Adipocyte (in vitro differentiated cells): Measurements from ENCODE around the gene C4orf50.

Experiments used
- DNase-seq: peaks from one replicate; pipeline ENCODE4 v3.0.0-alpha.2; 2015; ENCODE audit warnings: low read depth
- H3K27me3 ChIP-seq: replicated peaks from 2 replicates; pipeline ENCODE4 v1.7.0; 2013; ENCODE audit warnings: mild to moderate bottlenecking, low read length, moderate library complexity; ENCODE audit not compliant: control insufficient read depth, insufficient read depth
- H3K36me3 ChIP-seq: 2 replicates; pipeline ENCODE4 v1.7.0; 2013; ENCODE audit warnings: low read length, mild to moderate bottlenecking, moderate library complexity; ENCODE audit not compliant: control insufficient read depth, insufficient read depth, severe bottlenecking
- H3K4me1 ChIP-seq: 2 replicates; pipeline ENCODE4 v1.7.0; 2013; ENCODE audit warnings: mild to moderate bottlenecking, low read length, moderate library complexity; ENCODE audit not compliant: control insufficient read depth, insufficient read depth
- H3K4me3 ChIP-seq: 2 replicates; pipeline ENCODE4 v1.7.0; 2013; ENCODE audit warnings: mild to moderate bottlenecking, low read length, moderate library complexity
- H3K9ac ChIP-seq: 2 replicates; pipeline ENCODE4 v1.7.0; 2013; ENCODE audit warnings: mild to moderate bottlenecking, low read length, moderate library complexity
- H3K9me3 ChIP-seq: 2 replicates; pipeline ENCODE4 v1.7.0; 2013; ENCODE audit warnings: mild to moderate bottlenecking, low read length, moderate library complexity; ENCODE audit not compliant: control insufficient read depth

The C4orf50 gene

DNA sequence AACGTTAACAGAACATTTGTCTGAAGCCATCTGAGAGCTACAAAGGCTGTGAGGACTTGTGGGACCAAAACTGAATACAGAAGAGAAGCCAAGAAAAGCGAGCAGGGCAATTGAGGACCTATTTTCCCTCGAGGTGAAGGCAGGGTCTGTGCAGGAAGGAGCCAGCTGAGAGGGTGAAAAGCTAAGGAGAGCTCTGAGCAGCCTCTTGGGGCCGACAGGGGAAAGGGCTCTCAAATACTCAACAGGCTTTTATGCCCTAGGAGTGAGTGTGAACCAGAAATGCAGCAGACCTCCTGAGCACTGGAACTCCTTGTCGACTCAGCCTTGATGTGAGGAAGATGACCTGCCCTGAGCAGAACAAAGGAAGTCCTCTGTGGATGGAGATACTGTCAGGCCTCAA lies 54.2 kb downstream of the C4orf50 start:
- no peak for DNase-seq
- H3K36me3 ChIP-seq, result no peaks in the 10 kb centered on the region
- H3K9ac ChIP-seq, result no peak overlapping the region
- H3K4me1 ChIP-seq, result no peaks in the 10 kb centered on the region
- H3K27me3 ChIP-seq, result peaks cover 32% of the 10 kb centered on the region
- H3K9me3 ChIP-seq, result no peaks in the 10 kb centered on the region
- H3K4me3 ChIP-seq, result no peak overlapping the region

DNA sequence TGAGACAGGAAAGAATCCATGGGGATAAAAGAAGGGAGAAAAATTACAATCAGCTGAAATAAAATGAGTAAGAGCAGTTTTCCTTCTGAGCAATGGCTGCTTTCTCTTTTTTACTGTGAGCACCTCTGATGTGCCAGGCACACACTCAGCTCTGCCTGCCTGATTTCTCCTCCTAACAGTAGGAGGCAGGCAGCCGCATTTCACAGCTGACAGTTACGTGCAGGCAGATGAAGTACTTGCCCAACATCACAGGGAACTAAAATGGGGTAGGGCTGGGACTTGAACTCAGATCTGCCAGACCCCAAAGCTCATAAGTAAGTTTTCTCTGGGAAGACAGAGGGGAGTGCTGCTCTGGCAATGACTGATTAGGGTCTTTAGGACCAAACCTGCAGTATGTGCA lies 54.6 kb downstream of the C4orf50 start:
- Histone ChIP-seq H3K27me3 (peaks cover 33% of the 10 kb centered on the region), H3K4me3 (no peak overlapping the region), H3K36me3 (no peaks in the 10 kb centered on the region), H3K4me1 (no peaks in the 10 kb centered on the region), H3K9me3 (no peaks in the 10 kb centered on the region), H3K9ac (no peak overlapping the region)
- no peak for DNase-seq

DNA sequence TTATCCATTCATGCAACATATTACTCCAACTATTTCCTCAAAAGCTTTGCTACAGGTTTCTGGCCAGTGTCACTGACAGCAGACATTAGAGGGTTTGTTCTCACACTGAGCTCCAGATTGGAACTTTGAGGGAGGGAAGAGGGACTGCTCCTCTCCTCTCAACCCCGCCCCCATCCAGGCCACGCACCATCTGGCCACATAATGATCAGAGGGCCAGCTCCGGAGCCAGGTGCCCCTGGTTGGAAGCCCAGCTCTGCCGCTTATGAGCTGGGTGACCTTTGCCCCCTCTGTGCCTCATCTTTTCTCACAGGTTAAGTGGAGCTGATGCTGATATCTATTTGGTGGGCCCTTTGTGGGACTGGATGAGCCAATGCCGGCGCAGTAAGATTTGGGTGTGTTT lies 55.8 kb downstream of the C4orf50 start:
- DNase-seq, result no peak

DNA sequence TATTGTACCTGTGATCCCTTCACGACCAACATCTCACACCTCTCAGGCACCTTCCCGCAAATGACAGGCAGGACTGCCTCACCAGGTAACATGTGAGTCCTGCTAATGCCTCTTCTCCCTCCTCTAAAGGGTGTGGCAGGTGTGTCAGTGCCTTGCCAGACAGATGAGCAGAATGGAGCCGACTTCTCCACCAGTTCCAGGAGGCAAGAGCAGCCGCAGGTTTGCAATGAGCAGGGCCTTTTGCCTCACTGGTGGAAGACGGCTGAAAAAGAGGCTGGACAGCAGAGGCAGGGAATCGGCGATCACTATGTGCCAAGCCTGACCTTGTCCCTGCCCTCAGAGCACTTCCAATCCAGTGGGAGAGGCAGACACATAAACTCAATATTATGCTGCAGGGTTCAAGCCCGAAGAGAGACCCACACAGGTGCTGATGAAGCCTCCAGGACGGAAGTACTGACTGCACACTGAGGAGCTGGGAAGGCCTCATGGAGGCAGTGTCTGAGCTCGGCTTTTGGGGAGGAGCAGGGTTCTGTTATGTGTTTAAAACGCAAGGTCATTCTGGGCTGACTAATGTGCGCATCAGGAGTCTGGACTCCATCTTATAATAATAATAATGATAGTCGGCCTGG lies 57.9 kb downstream of the C4orf50 start:
- Histone ChIP-seq H3K36me3 (no peaks in the 10 kb centered on the region), H3K9me3 (no peaks in the 10 kb centered on the region), H3K4me3 (no peak overlapping the region), H3K9ac (no peak overlapping the region), H3K4me1 (no peaks in the 10 kb centered on the region), H3K27me3 (peaks cover 55% of the 10 kb centered on the region)
- no peak for DNase-seq

More for the DNA sequence above, 55.8 kb downstream of the C4orf50 start:
- H3K9me3 ChIP-seq, result no peaks in the 10 kb centered on the region
- H3K4me3 ChIP-seq, result no peak overlapping the region
- no peaks in the 10 kb centered on the region for H3K36me3 ChIP-seq
- no peaks in the 10 kb centered on the region for H3K4me1 ChIP-seq
- H3K27me3 ChIP-seq, result peaks cover 36% of the 10 kb centered on the region
- no peak overlapping the region for H3K9ac ChIP-seq

DNA sequence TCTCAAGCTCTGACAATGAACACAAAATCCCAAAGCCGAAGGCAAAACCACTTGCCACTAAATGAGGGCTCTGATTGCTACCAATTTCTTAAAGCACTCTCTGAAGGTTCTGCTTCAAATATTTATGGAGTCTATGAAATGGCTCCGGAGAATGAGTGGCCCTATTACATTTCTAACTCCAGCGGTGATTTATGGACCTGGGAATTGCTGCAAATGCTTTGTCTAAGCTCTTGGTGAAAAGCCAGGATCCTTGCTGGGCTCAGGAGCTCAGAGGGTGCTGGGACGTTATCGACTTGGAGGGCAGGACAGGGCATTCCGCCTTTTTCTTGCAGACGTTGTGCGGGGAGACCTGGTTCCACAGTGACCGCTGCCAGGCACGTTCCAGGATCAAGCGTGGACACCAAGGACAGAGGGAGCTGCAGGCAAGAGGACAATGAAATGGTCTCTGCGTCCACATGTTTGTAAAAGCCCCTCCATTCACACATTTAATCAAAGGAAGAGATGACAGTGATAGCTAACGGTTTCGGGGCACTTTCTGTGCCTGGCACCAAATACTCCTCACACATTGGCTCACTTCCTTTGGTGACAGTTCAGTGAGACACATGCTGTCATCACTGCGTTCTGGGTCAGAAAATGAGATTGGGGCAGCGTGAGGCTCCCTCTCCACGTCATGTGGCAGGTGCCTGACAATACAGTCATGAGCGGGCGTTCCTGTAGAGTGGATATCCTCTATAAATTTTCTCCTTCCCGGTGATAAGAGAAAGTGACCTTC lies 58.8 kb downstream of the C4orf50 start:
- Histone ChIP-seq H3K36me3 (no peaks in the 10 kb centered on the region), H3K4me3 (no peak overlapping the region), H3K4me1 (no peaks in the 10 kb centered on the region), H3K9me3 (no peaks in the 10 kb centered on the region), H3K9ac (no peak overlapping the region), H3K27me3 (peaks cover 57% of the 10 kb centered on the region)
- DNase-seq, result no peak

DNA sequence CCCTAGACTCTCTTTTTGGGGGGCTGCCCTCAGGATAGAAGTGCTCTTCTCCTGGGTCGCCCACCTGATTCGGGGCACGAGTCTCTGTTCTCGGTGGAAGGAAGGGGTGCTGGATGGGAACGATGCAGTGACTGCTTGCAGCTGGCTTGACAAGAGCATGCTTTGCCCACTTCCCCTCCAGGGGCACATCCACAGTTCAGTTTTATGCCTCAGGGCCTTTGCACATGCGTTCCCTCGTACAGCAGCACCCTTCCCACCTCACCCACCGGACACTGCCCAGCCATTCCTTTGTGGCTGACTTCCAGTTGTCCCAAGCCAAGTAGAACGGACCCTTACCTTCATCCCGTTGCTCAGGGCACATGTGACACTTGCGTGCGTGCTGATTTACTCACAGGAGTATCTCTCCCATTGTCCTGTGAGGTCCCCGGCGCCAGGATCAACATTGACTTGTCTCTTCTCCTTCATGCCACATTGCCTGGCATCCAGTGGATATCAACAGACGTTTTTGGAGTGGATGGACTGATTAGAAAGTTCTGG lies 60.0 kb downstream of the C4orf50 start:
- H3K9me3 ChIP-seq, result no peaks in the 10 kb centered on the region
- H3K4me1 ChIP-seq, result no peaks in the 10 kb centered on the region
- H3K4me3 ChIP-seq, result no peak overlapping the region
- no peak overlapping the region for H3K9ac ChIP-seq
- H3K27me3 ChIP-seq, result peaks cover 55% of the 10 kb centered on the region
- no peak for DNase-seq
- H3K36me3 ChIP-seq, result no peaks in the 10 kb centered on the region

DNA sequence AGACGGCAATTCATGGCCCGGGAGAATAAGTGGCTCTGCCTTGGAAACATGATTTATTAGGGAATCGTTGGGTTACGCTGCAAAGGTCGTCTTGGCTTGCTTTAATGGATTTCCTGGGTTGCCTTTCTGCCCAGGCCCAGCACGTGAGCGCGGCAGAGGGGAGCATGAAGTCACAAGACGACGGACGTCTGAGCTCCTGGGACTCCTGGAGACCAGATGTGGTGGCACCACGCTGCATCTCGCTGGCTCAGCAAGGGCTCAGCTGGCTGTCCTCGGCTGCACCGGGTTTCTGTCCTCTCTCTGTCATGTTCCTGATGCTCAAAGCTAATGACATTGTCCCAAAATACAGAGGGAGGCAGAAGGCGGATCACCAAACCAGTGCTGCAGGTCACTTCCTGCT lies 61.2 kb downstream of the C4orf50 start:
- no peaks in the 10 kb centered on the region for H3K36me3 ChIP-seq
- H3K27me3 ChIP-seq, result peaks cover 63% of the 10 kb centered on the region
- no peaks in the 10 kb centered on the region for H3K4me1 ChIP-seq
- H3K9me3 ChIP-seq, result no peaks in the 10 kb centered on the region
- no peak for DNase-seq
- no peak overlapping the region for H3K9ac ChIP-seq
- no peak overlapping the region for H3K4me3 ChIP-seq

DNA sequence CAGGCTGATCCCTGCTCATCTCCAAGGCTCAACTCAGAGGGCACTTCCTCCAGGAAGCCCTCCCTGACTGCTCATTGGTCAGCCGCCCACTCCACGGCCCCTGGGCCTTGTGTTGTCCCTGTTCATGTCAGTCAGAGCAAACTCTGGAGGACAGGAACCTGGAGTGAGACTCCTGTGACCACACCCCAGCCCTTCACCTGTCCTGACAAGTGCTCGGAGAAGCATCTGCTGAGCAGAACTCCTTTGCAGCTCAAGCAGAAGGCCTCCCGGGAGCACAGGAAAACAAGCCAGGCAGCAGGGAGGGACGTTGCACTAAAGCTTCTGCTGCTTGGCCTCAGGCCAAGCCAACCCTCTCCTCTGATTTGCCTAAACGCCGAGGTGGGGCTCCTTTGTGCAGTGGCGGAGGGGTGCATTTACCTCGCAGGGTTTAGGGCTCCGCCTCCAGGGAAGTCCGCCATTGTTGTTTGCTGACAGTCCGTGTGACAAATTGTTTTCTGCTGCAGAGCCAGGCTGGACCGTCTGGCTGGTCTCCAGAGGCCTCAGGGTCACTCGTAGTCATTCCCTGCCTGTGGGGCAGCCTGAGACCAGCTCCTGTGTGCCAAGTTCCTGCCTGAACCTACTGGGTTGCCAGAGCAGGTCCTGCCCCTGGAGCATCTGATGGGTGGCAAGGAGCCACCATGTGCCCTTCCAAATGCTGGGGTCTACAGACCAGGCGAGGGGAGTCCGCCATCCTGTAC lies 61.8 kb downstream of the C4orf50 start:
- DNase-seq, result no peak
- Histone ChIP-seq H3K36me3 (no peaks in the 10 kb centered on the region), H3K9me3 (no peaks in the 10 kb centered on the region), H3K4me1 (no peaks in the 10 kb centered on the region), H3K4me3 (no peak overlapping the region), H3K27me3 (peaks cover 69% of the 10 kb centered on the region), H3K9ac (no peak overlapping the region)

DNA sequence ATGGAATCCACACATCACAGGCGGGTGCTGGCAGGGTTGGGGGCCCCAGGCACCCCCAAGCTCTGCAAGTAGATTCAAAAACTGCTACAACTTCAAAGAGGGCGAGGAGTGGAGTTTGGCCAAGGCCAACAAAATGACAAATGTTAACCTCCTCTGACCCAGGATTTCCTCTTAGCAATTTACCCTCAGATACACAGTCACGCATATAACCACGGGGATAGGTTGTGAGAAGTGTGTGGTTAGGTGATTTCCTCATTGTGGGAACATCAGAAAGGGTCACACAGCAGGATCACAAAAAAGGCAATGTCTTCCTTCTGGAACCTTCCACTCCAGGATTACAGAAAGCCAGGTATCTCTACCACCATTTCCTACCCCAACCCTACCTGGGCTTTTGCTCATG lies 62.4 kb downstream of the C4orf50 start:
- no peaks in the 10 kb centered on the region for H3K4me1 ChIP-seq
- H3K9me3 ChIP-seq, result no peaks in the 10 kb centered on the region
- H3K36me3 ChIP-seq, result no peaks in the 10 kb centered on the region
- H3K9ac ChIP-seq, result no peak overlapping the region
- no peak overlapping the region for H3K4me3 ChIP-seq
- no peak for DNase-seq
- H3K27me3 ChIP-seq, result peaks cover 70% of the 10 kb centered on the region

DNA sequence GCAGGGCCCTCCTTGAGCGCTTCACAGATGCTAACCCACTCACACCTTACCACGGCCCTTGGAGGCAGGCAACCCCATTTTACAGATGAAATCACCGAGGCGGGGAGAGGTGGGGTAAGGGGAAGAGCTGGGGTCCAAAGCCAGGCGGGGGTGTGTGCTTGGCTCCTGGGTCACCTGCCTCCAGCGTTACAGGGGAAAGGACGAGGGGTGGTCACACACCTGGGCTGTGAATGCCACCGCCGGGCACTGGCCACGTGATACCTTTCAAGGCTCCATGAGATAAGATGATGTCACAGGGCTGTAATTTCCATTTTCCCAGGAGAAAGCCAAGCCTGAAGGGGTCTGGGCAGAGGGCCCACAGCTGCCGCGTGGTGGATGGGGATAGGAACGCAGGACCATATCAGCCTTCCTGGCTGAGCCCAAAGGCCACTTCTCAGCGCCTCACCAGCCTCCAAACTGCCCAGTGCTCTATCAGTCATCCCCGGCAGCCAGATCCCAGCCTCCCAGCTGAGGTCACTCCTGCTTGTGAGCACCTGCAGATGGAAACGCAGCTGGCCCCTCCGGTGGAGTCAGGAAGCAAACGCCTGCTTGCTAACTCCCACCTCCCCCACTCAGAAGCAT lies 62.9 kb downstream of the C4orf50 start:
- no peaks in the 10 kb centered on the region for H3K9me3 ChIP-seq
- H3K36me3 ChIP-seq, result no peaks in the 10 kb centered on the region
- DNase-seq, result no peak
- no peaks in the 10 kb centered on the region for H3K4me1 ChIP-seq
- H3K4me3 ChIP-seq, result no peak overlapping the region
- peaks cover 68% of the 10 kb centered on the region for H3K27me3 ChIP-seq
- no peak overlapping the region for H3K9ac ChIP-seq
